Choroid plexus epithelial cell (primary cell): ENCODE data around the gene SLF2.

Source experiments
- DNase-seq: peaks from one replicate; pipeline ENCODE4 v3.0.0-alpha.2; 2010; ENCODE audit warnings: low read depth
- H3K4me3 ChIP-seq: 2 replicates; pipeline ENCODE4 v1.5.1; 2011; ENCODE audit warnings: low read depth, mild to moderate bottlenecking, control low read depth, low read length, moderate library complexity
- TF ChIP-seq, protein P1 (sequence below): conservative IDR thresholded peaks from 2 replicates; pipeline ENCODE4 v1.5.1; 2011; ENCODE audit warnings: low read depth, mild to moderate bottlenecking, control low read depth, inconsistent platforms, low read length, moderate library complexity

The SLF2 gene

GRCh38 chr10:100986952-100987684, 74.4 kb downstream of the SLF2 start, which contains the start of the genes MRPL43 and TWNK:
MRPL43 (minus strand) TSS chr10:100987497; CDS start chr10:100987443, 54 bp downstream.
TWNK (plus strand) TSS chr10:100987543; CDS start chr10:100988211, 668 bp downstream.
- peak within 1 kb of the TSS; percentile 100 for H3K4me3 ChIP-seq
- DNase-seq: peak; percentile 76
- TF ChIP-seq, protein P1, sequence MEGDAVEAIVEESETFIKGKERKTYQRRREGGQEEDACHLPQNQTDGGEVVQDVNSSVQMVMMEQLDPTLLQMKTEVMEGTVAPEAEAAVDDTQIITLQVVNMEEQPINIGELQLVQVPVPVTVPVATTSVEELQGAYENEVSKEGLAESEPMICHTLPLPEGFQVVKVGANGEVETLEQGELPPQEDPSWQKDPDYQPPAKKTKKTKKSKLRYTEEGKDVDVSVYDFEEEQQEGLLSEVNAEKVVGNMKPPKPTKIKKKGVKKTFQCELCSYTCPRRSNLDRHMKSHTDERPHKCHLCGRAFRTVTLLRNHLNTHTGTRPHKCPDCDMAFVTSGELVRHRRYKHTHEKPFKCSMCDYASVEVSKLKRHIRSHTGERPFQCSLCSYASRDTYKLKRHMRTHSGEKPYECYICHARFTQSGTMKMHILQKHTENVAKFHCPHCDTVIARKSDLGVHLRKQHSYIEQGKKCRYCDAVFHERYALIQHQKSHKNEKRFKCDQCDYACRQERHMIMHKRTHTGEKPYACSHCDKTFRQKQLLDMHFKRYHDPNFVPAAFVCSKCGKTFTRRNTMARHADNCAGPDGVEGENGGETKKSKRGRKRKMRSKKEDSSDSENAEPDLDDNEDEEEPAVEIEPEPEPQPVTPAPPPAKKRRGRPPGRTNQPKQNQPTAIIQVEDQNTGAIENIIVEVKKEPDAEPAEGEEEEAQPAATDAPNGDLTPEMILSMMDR: no peak

GRCh38 chr10:100987685-100988049, 74.9 kb downstream of the SLF2 start:
- H3K4me3 ChIP-seq: peak overlapping the region; percentile 100
- TF ChIP-seq, protein P1: no peak
- DNase-seq: no peak

- DNase-seq: no peak
- TF ChIP-seq, protein P1: no peak
- H3K4me3 ChIP-seq: peak overlapping the region; percentile 100
Measured at GRCh38 chr10:100988166-100988565, 75.4 kb downstream of the SLF2 start.

- H3K4me3 ChIP-seq: no peak overlapping the region
- DNase-seq: no peak
- TF ChIP-seq, protein P1: no peak
Measured at GRCh38 chr10:100989088-100989487, 76.3 kb downstream of the SLF2 start.

GRCh38 chr10:100993986-100994708, 81.4 kb downstream of the SLF2 start:
- TF ChIP-seq, protein P1: peak; percentile 78
- peak; percentile 58 for DNase-seq

DNA sequence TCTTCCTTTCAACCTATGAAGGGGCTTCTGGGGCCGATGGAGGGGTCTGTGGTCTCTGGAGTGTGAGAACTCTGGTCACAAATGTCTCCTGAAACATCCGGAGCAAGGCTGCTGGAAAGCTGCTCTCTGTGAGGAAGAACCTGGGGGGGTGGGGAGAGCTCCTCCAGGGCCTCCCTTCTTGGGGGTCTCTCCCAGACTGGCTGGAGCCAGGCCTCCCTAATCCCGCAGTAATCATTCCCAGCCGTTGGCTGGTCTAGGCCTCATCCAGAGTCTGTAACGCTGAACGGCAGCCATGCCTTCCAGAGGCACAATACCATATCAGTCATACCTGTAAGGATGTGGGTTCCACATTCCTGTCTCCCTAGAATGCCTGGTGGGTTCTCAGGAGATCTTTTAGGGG, 82.4 kb downstream of the SLF2 start:
- no peak overlapping the region for H3K4me3 ChIP-seq
- TF ChIP-seq, protein P1: no peak
- DNase-seq: no peak

More at GRCh38 chr10:100993986-100994708, 81.4 kb downstream of the SLF2 start:
- no peak overlapping the region for H3K4me3 ChIP-seq
